HepG2 (cell line): ENCODE measurements around the gene PYGB. TPM values are rescaled to one million over a fixed set of nuclear protein-coding genes. Genes with fewer than 3 reads are reported as not detected.

ENCODE experiments used
- ATRX ChIP-seq: sonication (generic); formaldehyde crosslinking; IDR thresholded peaks from 2 replicates; pipeline ENCODE4 v1.4.0; 2020; ENCODE audit warnings: missing genetic modification reagents, borderline replicate concordance
- BCL6 ChIP-seq: IDR thresholded peaks from 2 replicates; pipeline ENCODE4 v1.6.1; 2016; ENCODE audit warnings: missing genetic modification reagents, missing compliant biosample characterization
- CAMTA2 ChIP-seq: sonication (generic); formaldehyde crosslinking; IDR thresholded peaks from 2 replicates; pipeline ENCODE4 v1.4.0; 2020; ENCODE audit warnings: mild to moderate bottlenecking, missing genetic modification reagents, borderline replicate concordance
- EZH2 ChIP-seq: conservative IDR thresholded peaks from 2 replicates; pipeline ENCODE4 v1.6.1; 2012; ENCODE audit warnings: mild to moderate bottlenecking, low read depth, low read length, moderate library complexity
- GLI4 ChIP-seq: sonication (generic); formaldehyde crosslinking; IDR thresholded peaks from 2 replicates; pipeline ENCODE4 v1.5.1; 2020; ENCODE audit warnings: missing genetic modification reagents, mild to moderate bottlenecking, moderate library complexity, borderline replicate concordance
- KMT2A ChIP-seq: sonication (generic); formaldehyde crosslinking; IDR thresholded peaks from 2 replicates; pipeline ENCODE4 v1.4.0; 2020; ENCODE audit warnings: missing genetic modification reagents
- MATR3 ChIP-seq: sonication (generic); formaldehyde crosslinking; IDR thresholded peaks from 2 replicates; pipeline ENCODE4 v1.4.0; 2020; ENCODE audit warnings: missing genetic modification reagents
- MBNL3 ChIP-seq: fragments of 250-450 bp; sonication (Bioruptor Pico); conservative IDR thresholded peaks from 2 replicates; pipeline ENCODE4 v1.8.0; 2022; ENCODE audit warnings: mild to moderate bottlenecking, inconsistent platforms
- NAIF1 ChIP-seq: sonication (generic); formaldehyde crosslinking; IDR thresholded peaks from 2 replicates; pipeline ENCODE4 v1.5.0; 2020; ENCODE audit warnings: mild to moderate bottlenecking, missing genetic modification reagents, borderline replicate concordance
- PHF5A ChIP-seq: IDR thresholded peaks from one replicate; pipeline ENCODE4 v1.6.1; 2018; ENCODE audit warnings: low read depth, missing genetic modification reagents; ENCODE audit not compliant: unreplicated experiment
- SRF ChIP-seq: IDR thresholded peaks from 2 replicates; pipeline ENCODE4 v1.6.1; 2011; ENCODE audit warnings: mild to moderate bottlenecking, low read depth, low read length, moderate library complexity
- TFDP1 ChIP-seq: IDR thresholded peaks from 2 replicates; pipeline ENCODE4 v1.6.1; 2016; ENCODE audit warnings: missing compliant biosample characterization, missing genetic modification reagents, borderline replicate concordance
- TFE3 ChIP-seq: IDR thresholded peaks from 2 replicates; pipeline ENCODE4 v1.6.1; 2016
- ZMAT5 ChIP-seq: sonication (generic); formaldehyde crosslinking; IDR thresholded peaks from 2 replicates; pipeline ENCODE4 v1.5.0; 2020; ENCODE audit warnings: mild to moderate bottlenecking, low read depth, missing genetic modification reagents, borderline replicate concordance
- ZMYM3 ChIP-seq: sonication (generic); formaldehyde crosslinking; IDR thresholded peaks from 2 replicates; pipeline ENCODE4 v1.5.1; 2020; ENCODE audit warnings: mild to moderate bottlenecking, missing genetic modification reagents
- ZNF143 ChIP-seq: sonication (generic); formaldehyde crosslinking; IDR thresholded peaks from 2 replicates; pipeline ENCODE4 v1.4.0; 2020; ENCODE audit warnings: missing genetic modification reagents
- ZNF441 ChIP-seq: sonication (generic); formaldehyde crosslinking; IDR thresholded peaks from 2 replicates; pipeline ENCODE4 v1.7.0; 2021; ENCODE audit warnings: missing genetic modification reagents, borderline replicate concordance
- ZNF615 ChIP-seq: sonication (generic); formaldehyde crosslinking; IDR thresholded peaks from 2 replicates; pipeline ENCODE4 v1.5.0; 2020; ENCODE audit warnings: mild to moderate bottlenecking, missing genetic modification reagents, borderline replicate concordance
- ZNF720 ChIP-seq: sonication (generic); formaldehyde crosslinking; IDR thresholded peaks from 2 replicates; pipeline ENCODE4 v1.4.0; 2020; ENCODE audit warnings: missing genetic modification reagents
- polyA plus RNA-seq, 8 experiments: library from polyadenylated mRNA; depleted of rRNA in 3 of 8; stranded (reverse) in 7 of 8; unstranded in 1 of 8; fragments of >200 nt; fragmentation: Illumina TruSeq in 4 of 8; extraction: Trizol in 4 of 8; gene quantifications; 2 replicates each; pipeline versions ENCODE4 v1.2.1 to v1.2.3, GENCODE V29; 2011 to 2016; ENCODE audit warnings: low read depth in 4 of 8, missing spikeins in 1 of 8, mixed read lengths in 1 of 8; ENCODE audit not compliant: insufficient read depth in 1 of 8
- total RNA-seq, 5 experiments: library from RNA; depleted of rRNA; stranded (reverse); fragments of >200 nt; fragmentation: Illumina TruSeq; extraction: Trizol; gene quantifications; 2 replicates each; pipeline ENCODE4 v1.2.3, GENCODE V29; 2016; ENCODE audit warnings: low read depth in 1 of 5
- TF ChIP-seq, protein P1 (sequence below), 2 experiments: fragments of 450-650 bp in 1 of 2; sonication (generic) in 1 of 2; formaldehyde crosslinking; IDR thresholded peaks; 2 replicates each; pipeline versions ENCODE4 v1.5.0 to v1.8.0; 2020 to 2022; ENCODE audit warnings: mild to moderate bottlenecking in 1 of 2, missing genetic modification reagents in 1 of 2
- TF ChIP-seq, protein P2 (sequence below): sonication (generic); formaldehyde crosslinking; IDR thresholded peaks from 2 replicates; pipeline ENCODE4 v1.8.0; 2022; ENCODE audit warnings: mild to moderate bottlenecking, missing genetic modification reagents, moderate library complexity

Gene PYGB
- total and polyA plus RNA-seq, 2 of the 13 experiments (the other 11 are each of a cell fraction or from before 2014, with no cell fraction given), result 24.2 to 86.3 TPM

GRCh38 chr20:25309395-25310267, 61.7 kb downstream of the PYGB start (continued):
- TF ChIP-seq MATR3, result no peak
- no peak for TF ChIP-seq PHF5A (CRISPR knock-in tag)
- no peak for TF ChIP-seq ZMAT5 (CRISPR knock-in tag)
- no peak for TF ChIP-seq NAIF1
- no peak for TF ChIP-seq ZNF615
- TF ChIP-seq ZNF720 (CRISPR knock-in tag), result no peak
- TF ChIP-seq SRF, result no peak
- TF ChIP-seq, protein P1, sequence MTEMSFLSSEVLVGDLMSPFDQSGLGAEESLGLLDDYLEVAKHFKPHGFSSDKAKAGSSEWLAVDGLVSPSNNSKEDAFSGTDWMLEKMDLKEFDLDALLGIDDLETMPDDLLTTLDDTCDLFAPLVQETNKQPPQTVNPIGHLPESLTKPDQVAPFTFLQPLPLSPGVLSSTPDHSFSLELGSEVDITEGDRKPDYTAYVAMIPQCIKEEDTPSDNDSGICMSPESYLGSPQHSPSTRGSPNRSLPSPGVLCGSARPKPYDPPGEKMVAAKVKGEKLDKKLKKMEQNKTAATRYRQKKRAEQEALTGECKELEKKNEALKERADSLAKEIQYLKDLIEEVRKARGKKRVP (CRISPR knock-in tag; IDR thresholded peaks at IDR 0.05), result peak in 1 of 2 experiments; percentile 43; a peak in 2 of 4 replicates
- 0 out of 2 replicates have a peak, but pooled peaks have one; percentile 29 for TF ChIP-seq ZNF441 (CRISPR knock-in tag)
- TF ChIP-seq TFDP1 (CRISPR knock-in tag), result no peak
- no peak for TF ChIP-seq EZH2
- TF ChIP-seq ZNF143 (CRISPR knock-in tag), result no peak; the same call in 1 of the 2 replicates
- TF ChIP-seq, protein P2, sequence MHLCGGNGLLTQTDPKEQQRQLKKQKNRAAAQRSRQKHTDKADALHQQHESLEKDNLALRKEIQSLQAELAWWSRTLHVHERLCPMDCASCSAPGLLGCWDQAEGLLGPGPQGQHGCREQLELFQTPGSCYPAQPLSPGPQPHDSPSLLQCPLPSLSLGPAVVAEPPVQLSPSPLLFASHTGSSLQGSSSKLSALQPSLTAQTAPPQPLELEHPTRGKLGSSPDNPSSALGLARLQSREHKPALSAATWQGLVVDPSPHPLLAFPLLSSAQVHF, result no peak
- no peak for TF ChIP-seq ZMYM3 (CRISPR knock-in tag)
- no peak for TF ChIP-seq ATRX (CRISPR knock-in tag)
- no peak for TF ChIP-seq MBNL3 (CRISPR knock-in tag)
- no peak for TF ChIP-seq KMT2A
- no peak; the same call in 1 of the 2 replicates for TF ChIP-seq GLI4 (CRISPR knock-in tag)
- TF ChIP-seq BCL6 (CRISPR knock-in tag), result peak; percentile 5; the same call in 1 of the 2 replicates
- TF ChIP-seq TFE3 (CRISPR knock-in tag), result no peak; the same call in 1 of the 2 replicates
- TF ChIP-seq CAMTA2 (CRISPR knock-in tag), result no peak
